Measurements from ENCODE around the gene TBRG4.

- TF ChIP-seq YY1 (IDR thresholded peaks at IDR 0.05; ENCODE audit: insufficient read depth, insufficient read length) = no peak
- no peak for TF ChIP-seq ZNF274 (IDR thresholded peaks at IDR 0.05; ENCODE audit: low read depth, low read length)
Observed at GRCh38 chr7:45156516-45157272, 45.2 kb upstream of the TBRG4 start.
